Activated T-cell treated with anti-CD3 and anti-CD28 coated beads, Interleukin-2, amount 50 U/mL, for 4 hours (primary cell): ENCODE results near the gene THAP8. TPM values are rescaled to one million over a fixed set of nuclear protein-coding genes. Genes with fewer than 3 reads are reported as not detected.
"Not testable (repeated sequence)": the region's sequence is repeated elsewhere in the genome, so short reads cannot be mapped to it uniquely, and the experiment has no call there.

Source experiments
- ATAC-seq, 2 donors: fragments of 200-7000 bp; cut with Tn5 transposase; one replicate each; pipeline ENCODE4 v1.10.0; 2021
- DNase-seq: peaks from one replicate; pipeline ENCODE4 v3.0.0-alpha.2; 2020
- H3K27me3 Mint-ChIP-seq: one replicate; pipeline ENCODE4 v1.8.0; 2021; ENCODE audit warnings: low read depth, mixed read lengths
- H3K36me3 Mint-ChIP-seq: one replicate; pipeline ENCODE4 v1.8.0; 2022; ENCODE audit warnings: mixed read lengths; ENCODE audit not compliant: insufficient read depth
- H3K4me1 Mint-ChIP-seq: one replicate; pipeline ENCODE4 v1.8.0; 2021; ENCODE audit warnings: low read depth, mixed read lengths
- H3K4me3 Mint-ChIP-seq: one replicate; pipeline ENCODE4 v1.8.0; 2021; ENCODE audit warnings: mild to moderate bottlenecking, moderate library complexity, mixed read lengths
- H3K9me3 Mint-ChIP-seq: one replicate; pipeline ENCODE4 v1.8.0; 2021; ENCODE audit warnings: mixed read lengths
- total RNA-seq, 3 donors: library from RNA; stranded (reverse); gene quantifications; one replicate each; pipeline ENCODE4 v1.2.1, GENCODE V29; 2021

The THAP8 gene
- total RNA-seq, 3 donors from 2014 or later: 0.76 to 1.2 (median 0.90) TPM

DNA sequence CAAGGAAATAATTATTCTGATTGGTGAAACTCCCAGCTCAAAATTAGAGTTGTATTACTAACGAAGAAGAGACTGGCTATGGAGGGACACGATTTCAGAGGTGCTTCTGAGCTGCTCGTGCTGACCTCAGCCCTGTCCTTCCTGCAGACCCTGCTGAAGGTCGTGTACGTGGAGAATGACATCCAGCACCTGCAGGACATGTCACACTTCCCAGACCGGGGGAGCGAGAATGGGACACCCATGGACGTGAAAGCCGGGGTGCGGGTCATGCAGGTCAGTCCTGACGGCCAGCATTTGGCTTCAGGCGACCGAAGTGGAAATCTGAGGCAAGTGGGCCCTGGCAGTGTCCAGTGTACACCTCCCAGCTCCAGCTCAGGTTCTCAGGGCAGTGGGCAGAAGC lies 28.8 kb upstream of the THAP8 start:
- Mint-ChIP-seq H3K4me1 (no peaks in the 10 kb centered on the region), H3K36me3 (peaks cover 3% of the 10 kb centered on the region), H3K4me3 (no peak overlapping the region), H3K9me3 (no peaks in the 10 kb centered on the region), H3K27me3 (no peaks in the 10 kb centered on the region)
- no peak for ATAC-seq
- no peak for DNase-seq

DNA sequence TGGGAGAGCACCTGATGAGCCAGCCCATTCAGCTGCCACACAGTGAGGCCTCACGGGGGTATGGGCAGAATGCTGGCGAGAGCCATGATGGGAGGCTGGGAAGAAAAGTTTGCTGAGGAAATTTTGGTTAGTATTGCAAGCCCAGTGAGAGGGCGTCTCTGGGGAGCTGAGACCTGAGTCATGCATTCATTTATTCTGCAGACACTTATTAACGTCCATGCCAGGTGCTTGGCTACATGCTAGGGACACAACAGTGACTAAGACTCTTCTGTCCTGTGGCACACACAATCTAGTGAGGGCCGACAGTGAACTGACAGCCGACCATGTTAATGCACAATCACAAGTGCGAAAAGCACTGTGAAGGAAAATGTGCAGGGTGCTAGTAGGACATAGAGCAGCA lies 27.8 kb upstream of the THAP8 start:
- DNase-seq (no peak), ATAC-seq (no peak)
- Mint-ChIP-seq H3K27me3 (no peaks in the 10 kb centered on the region), H3K9me3 (no peaks in the 10 kb centered on the region), H3K4me1 (no peaks in the 10 kb centered on the region), H3K4me3 (no peak overlapping the region), H3K36me3 (peaks cover 3% of the 10 kb centered on the region)

DNA sequence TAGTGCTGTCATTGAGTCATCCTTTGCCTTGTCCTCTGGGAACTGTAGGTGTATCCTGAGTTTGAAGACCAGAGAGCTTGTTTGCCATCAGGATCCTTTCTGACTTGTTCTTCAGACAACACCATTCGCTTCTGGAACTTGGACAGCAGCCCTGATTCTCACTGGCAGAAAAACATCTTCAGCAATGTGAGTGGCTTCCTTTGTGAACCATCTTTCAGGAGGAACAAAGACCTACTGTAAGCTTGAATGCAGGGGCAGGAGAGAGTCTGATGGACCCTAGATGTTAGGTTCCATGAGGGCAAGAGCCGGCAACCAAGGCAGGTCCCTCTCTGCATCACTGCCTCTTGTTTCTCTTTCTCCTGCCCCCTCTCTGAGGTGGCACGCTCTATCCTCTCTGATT lies 27.3 kb upstream of the THAP8 start:
- H3K4me3 Mint-ChIP-seq: no peak overlapping the region
- no peaks in the 10 kb centered on the region for H3K4me1 Mint-ChIP-seq
- ATAC-seq (no peak), DNase-seq (no peak)
- H3K36me3 Mint-ChIP-seq: peaks cover 3% of the 10 kb centered on the region
- no peaks in the 10 kb centered on the region for H3K9me3 Mint-ChIP-seq
- no peaks in the 10 kb centered on the region for H3K27me3 Mint-ChIP-seq

DNA sequence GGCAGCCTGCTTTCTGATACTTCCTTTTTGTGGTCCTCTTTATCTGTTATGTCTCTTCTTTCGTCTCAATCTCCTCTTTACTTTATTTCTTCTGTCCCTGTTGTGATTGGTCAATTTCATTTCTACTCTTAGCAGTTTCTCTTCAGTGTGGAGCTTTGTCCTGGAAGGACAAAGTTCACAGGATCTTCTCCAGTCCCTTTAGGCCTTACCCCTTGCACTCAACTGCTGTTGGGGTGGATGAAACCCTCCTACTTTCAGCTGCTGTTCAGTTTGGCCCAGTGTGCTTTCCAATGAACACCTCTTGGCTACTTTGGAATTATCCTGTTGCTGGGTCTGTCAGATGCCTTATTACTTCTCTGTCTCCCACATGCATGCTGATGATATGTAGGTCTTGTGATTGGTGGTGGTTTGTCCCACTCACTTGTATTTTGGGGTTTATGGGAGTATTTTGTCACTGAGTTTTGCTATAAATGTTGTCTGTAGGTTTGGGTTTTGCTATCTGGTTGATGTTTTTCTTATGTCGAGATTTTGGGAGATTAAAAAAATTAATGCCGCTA lies 25.4 kb upstream of the THAP8 start:
- Mint-ChIP-seq H3K4me3 (no peak overlapping the region), H3K9me3 (no peaks in the 10 kb centered on the region), H3K27me3 (no peaks in the 10 kb centered on the region), H3K4me1 (no peaks in the 10 kb centered on the region), H3K36me3 (peaks cover 5% of the 10 kb centered on the region)
- ATAC-seq (no peak), DNase-seq (no peak)

DNA sequence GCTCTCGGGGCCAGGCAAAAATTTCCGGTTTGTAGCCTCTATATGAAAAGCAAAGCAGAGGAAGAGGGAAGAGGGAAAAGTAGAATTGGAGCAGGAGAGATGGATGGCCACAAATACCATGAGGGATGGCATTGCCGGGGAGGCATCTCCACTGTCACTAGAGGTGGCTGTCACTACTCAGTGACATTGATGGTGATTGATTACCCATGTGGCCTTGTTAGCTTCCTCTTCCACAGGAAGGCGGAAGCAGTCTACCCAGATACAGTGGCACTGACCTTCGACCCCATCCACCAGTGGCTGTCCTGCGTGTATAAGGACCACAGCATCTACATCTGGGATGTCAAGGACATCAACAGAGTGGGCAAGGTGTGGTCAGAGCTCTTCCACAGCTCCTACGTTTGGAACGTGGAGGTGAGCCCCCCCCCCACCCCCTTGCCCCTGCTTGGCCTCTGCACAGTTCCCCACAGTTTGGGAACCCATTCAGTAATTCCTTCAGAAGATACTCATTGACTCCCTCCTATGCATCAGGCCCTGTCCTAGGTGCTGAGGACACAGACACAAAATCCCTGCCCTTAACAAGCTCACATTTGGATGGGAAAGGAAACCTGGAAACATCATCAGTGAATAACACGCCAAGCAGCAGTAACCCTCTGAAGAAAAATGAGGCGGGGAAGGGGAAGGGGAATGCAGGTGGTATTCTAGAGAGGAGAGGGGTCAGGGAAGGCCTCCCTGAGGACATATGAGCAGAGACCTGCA lies 19.2 kb upstream of the THAP8 start:
- peaks cover 3% of the 10 kb centered on the region for H3K36me3 Mint-ChIP-seq
- H3K4me1 Mint-ChIP-seq: no peaks in the 10 kb centered on the region
- DNase-seq: no peak
- no peak overlapping the region for H3K4me3 Mint-ChIP-seq
- no peaks in the 10 kb centered on the region for H3K27me3 Mint-ChIP-seq
- H3K9me3 Mint-ChIP-seq: no peaks in the 10 kb centered on the region
- ATAC-seq: no peak

DNA sequence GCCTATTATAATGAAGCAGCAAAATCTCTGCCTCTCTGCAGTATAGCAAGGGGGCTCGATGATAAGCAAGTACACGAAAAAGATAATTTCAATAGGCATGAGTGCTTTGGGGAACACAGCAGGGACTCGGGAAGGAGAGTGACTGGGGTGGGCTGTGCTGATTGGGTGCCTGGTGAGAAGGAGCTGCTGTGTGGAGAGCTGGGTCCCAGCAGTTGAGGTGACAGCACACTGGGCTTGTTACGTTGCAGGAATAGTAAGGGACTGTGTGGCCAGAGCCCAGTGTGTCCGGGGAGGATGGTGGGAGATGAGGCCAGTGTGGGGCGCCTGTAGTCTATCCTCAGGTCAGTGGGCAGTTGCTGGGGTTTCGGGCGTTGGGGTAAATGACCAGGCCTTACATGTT lies 18.0 kb upstream of the THAP8 start:
- Mint-ChIP-seq H3K9me3 (no peaks in the 10 kb centered on the region), H3K4me1 (no peaks in the 10 kb centered on the region), H3K4me3 (no peak overlapping the region), H3K27me3 (no peaks in the 10 kb centered on the region), H3K36me3 (peaks cover 3% of the 10 kb centered on the region)
- ATAC-seq (no peak), DNase-seq (no peak)

DNA sequence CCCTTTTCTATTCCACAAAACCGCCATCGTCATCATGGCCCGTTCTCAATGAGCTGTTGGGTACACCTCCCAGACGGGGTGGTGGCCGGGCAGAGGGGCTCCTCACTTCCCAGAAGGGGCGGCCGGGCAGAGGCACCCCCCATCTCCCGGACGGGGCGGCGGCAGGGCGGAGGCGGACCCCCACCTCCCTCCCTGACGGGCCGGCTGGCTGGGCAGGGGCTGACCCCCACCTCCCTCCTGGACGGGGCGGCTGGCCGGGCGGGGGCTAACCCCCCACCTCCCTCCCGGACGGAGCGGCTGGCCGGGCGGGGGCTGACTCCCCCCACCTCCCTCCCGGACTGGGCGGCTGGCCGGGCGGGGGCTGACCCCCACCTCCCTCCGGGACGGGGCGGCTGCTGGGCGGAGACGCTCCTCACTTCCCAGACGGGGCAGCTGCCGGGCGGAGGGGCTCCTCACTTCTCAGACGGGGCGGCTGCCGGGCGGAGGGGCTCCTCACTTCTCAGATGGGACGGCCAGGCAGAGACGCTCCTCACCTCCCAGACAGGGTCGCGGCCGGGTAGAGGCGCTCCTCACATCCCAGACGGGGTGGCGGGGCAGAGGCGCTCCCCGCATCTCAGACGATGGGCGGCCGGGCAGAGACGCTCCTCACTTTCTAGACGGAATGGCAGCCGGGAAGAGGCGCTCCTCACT lies 14.9 kb upstream of the THAP8 start:
- DNase-seq, H3K36me3 Mint-ChIP-seq, H3K27me3 Mint-ChIP-seq, H3K9me3 Mint-ChIP-seq, H3K4me3 Mint-ChIP-seq, H3K4me1 Mint-ChIP-seq, ATAC-seq: not testable (repeated sequence)

DNA sequence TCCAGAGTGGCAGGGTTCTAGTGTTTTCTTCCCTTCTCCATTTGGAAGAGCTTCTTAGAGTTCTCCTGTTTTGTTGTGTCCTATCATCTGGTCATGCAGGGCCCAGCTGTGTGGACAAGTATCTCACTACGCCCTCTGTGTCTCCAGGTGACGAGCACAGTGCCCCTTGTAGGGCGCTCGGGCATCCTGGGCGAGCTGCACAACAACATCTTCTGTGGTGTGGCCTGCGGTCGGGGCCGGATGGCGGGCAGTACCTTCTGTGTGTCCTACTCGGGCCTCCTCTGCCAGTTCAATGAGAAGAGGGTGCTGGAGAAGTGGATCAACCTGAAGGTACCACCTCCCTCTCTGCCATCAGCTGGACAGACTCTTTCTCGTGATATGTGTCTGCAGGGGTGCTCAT lies 13.6 kb upstream of the THAP8 start:
- no peak for ATAC-seq
- Mint-ChIP-seq H3K27me3 (no peaks in the 10 kb centered on the region), H3K4me1 (no peaks in the 10 kb centered on the region), H3K4me3 (no peak overlapping the region), H3K9me3 (no peaks in the 10 kb centered on the region), H3K36me3 (peaks cover 3% of the 10 kb centered on the region)
- DNase-seq: no peak

DNA sequence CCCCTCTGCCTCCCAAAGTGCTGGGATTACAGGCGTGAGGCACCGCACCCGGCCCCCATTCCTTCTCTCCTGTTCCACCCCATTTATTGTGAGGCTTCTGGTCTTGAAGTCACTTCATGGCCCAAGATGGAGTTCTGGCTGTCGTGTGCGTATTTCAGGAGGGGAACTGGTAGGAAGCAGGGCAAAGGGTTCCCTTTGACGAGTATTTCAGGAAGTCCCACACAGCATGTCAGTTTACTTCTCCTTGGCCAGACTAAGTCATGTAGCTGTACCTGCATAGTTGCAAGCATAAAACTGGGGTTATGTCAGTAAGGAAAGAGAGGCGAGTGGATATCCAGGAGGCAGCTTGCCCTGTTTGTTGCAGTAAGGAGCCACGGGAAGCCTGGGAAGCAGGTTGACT lies 10.7 kb upstream of the THAP8 start:
- Mint-ChIP-seq H3K36me3 (peaks cover 2% of the 10 kb centered on the region), H3K9me3 (no peaks in the 10 kb centered on the region), H3K4me1 (no peaks in the 10 kb centered on the region), H3K27me3 (no peaks in the 10 kb centered on the region), H3K4me3 (no peak overlapping the region)
- ATAC-seq (no peak), DNase-seq (no peak)

GRCh38 chr19:36061367-36061766 lies 7.3 kb upstream of the THAP8 start:
- Mint-ChIP-seq H3K4me1 (no peaks in the 10 kb centered on the region), H3K4me3 (no peak overlapping the region), H3K27me3 (no peaks in the 10 kb centered on the region), H3K9me3 (no peaks in the 10 kb centered on the region), H3K36me3 (peaks cover 2% of the 10 kb centered on the region)
- no peak for DNase-seq
- no peak for ATAC-seq

- H3K4me3 Mint-ChIP-seq: no peak overlapping the region
- ATAC-seq (peak; percentile 40 to 58), DNase-seq (no peak)
- no peaks in the 10 kb centered on the region for H3K27me3 Mint-ChIP-seq
- no peaks in the 10 kb centered on the region for H3K9me3 Mint-ChIP-seq
- peaks cover 4% of the 10 kb centered on the region for H3K4me1 Mint-ChIP-seq
- peaks cover 2% of the 10 kb centered on the region for H3K36me3 Mint-ChIP-seq
Measured at GRCh38 chr19:36060430-36060829, 6.3 kb upstream of the THAP8 start.

DNA sequence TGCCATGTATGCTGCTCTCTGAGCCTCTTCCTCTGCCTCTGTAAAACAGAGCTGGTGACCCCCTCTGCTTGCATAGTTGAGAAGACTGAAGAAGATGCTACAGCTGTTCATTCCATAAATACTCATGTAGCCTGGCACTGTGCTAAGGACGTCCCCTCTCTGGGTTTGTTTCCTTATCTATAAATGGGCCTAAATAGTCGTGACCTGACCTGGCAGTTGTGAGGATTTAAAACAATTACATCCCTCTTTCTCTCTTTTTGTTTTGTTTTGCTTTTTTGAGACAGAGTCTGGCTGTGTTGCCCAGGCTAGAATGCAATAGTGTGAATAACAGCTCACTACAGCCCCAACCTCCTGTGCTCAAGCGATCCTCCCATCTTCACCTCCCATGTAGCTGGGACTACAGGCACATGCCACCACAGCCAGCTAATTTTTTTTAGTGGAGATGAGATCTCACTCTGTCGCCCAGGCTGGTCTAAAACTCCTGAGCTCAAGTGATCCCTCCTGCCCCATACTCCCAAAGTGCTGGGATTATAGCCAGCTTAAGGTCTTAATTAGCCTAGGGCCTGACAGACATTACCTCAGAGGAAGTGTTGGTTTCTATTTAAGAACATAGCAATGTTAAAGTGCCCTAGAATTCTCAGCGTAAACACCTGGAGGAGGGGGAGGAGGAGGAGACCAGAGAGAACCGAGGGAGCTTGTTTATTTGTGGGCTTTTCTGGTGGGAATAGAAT lies 5.3 kb upstream of the THAP8 start:
- no peak overlapping the region for H3K4me3 Mint-ChIP-seq
- peaks cover 7% of the 10 kb centered on the region for H3K4me1 Mint-ChIP-seq
- H3K27me3 Mint-ChIP-seq: no peaks in the 10 kb centered on the region
- no peaks in the 10 kb centered on the region for H3K9me3 Mint-ChIP-seq
- peaks cover 2% of the 10 kb centered on the region for H3K36me3 Mint-ChIP-seq
- ATAC-seq (no peak), DNase-seq (no peak)

DNA sequence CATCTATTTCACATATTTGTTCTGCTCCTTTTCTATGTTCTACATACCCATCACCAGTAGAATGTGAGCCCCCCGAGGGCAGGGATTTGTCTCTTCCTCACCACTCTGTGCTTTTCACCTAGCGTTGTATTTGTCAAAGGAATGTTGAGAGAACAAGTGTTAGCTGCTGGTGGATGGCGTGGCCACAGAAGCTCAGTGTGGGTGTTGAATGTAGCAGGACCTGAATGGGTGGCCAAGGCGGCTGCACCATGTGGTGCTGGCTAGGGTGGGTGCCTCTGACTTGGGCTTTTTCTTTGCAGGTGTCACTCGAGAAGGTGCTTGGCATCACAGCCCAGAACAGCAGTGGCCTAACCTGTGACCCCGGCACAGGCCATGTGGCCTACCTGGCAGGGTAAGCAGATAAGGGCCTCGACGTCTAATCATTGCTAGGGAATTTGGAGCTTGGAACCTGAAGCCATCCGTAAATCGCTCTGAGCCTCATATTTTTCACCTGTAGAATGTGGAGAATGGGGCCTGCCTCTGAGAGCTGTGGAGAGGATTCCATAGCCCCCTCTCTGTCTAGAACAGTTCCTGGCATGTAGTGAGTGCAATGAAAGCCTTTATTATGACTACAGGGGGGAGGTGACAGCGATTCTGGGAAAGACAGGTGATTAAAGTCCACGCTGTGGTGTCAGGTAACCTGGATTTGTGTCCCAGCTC lies 4.5 kb upstream of the THAP8 start:
- Mint-ChIP-seq H3K4me1 (peaks cover 10% of the 10 kb centered on the region), H3K36me3 (peaks cover 2% of the 10 kb centered on the region), H3K9me3 (no peaks in the 10 kb centered on the region), H3K4me3 (no peak overlapping the region), H3K27me3 (no peaks in the 10 kb centered on the region)
- ATAC-seq (no peak), DNase-seq (no peak)
